ENCODE data around the gene ADCYAP1R1.

ADCYAP1R1 gene

DNA sequence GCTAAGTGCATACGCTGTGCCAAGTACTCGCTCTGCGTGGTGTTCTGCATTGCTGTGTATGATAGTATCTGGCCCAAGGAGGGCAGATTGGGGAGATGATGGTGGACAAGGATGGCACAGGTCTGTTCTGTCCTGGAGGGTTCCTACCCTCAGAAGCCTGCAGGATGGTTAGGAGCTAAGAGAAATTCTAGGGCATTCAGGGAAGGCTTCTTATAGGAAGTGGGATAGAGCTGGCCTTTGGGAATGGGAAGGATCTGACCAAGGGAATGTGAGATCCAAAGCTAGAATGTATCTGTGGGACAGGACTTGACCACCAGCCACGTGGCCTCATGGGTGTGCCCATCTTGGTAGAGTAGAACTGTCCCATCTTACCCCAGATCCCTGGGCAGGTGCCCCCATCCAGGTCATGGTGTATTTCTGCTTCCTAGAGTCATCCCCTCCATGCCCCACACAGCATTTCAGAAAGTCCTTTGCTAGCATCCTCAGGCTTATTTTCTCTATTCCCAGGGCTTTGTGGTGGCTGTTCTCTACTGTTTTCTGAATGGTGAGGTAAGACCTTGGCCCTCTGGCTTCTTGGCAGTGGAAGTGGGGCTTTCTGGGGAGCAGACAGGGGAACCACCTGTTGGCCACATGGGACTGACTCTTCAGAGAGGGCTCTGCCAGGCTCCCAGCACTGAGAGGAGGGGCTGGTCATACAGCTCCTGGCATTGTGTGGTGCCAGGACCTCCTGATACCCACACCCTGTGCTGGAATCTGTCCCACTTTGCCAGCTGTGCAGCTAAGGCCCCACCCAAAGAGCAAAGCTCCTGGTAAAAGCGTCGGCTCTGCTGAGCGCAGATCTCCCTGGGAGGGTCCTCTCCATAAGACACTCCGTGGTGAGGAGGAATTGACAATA, 52.5 kb downstream of the ADCYAP1R1 start:
- H2AFZ ChIP-seq (ENCODE audit: low read length) = no peak overlapping the region
- H3K9ac ChIP-seq (ENCODE audit: low read depth, low read length, poor library complexity, severe bottlenecking) = no peak overlapping the region
- no peaks in the 10 kb centered on the region for H4K20me1 ChIP-seq (ENCODE audit: insufficient read depth, low read length, poor library complexity, severe bottlenecking)
- H3K4me1 ChIP-seq (ENCODE audit: insufficient read depth, low read length, poor library complexity, severe bottlenecking) = no peaks in the 10 kb centered on the region
- H3K79me2 ChIP-seq (ENCODE audit: insufficient read depth, low read length) = no peaks in the 10 kb centered on the region
- H3F3A ChIP-seq (ENCODE audit: low read depth) = no peaks in the 10 kb centered on the region
- H3K9me3 ChIP-seq (ENCODE audit: insufficient read depth, low read depth, low read length) = no peaks in the 10 kb centered on the region
- no peak overlapping the region for H3K4me3 ChIP-seq (ENCODE audit: low read length, poor library complexity, severe bottlenecking)
- no peak overlapping the region for H3K4me2 ChIP-seq (ENCODE audit: low read depth, low read length, poor library complexity, severe bottlenecking)
- H3K9me2 ChIP-seq (replicated peaks; ENCODE audit: low read depth, low read length) = no peaks in the 10 kb centered on the region
- H3K36me3 ChIP-seq (ENCODE audit: insufficient read depth, low read length) = no peaks in the 10 kb centered on the region
- H3K27me3 ChIP-seq (ENCODE audit: insufficient read depth, low read length, poor library complexity, severe bottlenecking) = no peaks in the 10 kb centered on the region
- TF ChIP-seq EZH2phosphoT487 (IDR thresholded peaks at IDR 0.05; ENCODE audit: borderline replicate concordance) = no peak
- TF ChIP-seq, protein P1, sequence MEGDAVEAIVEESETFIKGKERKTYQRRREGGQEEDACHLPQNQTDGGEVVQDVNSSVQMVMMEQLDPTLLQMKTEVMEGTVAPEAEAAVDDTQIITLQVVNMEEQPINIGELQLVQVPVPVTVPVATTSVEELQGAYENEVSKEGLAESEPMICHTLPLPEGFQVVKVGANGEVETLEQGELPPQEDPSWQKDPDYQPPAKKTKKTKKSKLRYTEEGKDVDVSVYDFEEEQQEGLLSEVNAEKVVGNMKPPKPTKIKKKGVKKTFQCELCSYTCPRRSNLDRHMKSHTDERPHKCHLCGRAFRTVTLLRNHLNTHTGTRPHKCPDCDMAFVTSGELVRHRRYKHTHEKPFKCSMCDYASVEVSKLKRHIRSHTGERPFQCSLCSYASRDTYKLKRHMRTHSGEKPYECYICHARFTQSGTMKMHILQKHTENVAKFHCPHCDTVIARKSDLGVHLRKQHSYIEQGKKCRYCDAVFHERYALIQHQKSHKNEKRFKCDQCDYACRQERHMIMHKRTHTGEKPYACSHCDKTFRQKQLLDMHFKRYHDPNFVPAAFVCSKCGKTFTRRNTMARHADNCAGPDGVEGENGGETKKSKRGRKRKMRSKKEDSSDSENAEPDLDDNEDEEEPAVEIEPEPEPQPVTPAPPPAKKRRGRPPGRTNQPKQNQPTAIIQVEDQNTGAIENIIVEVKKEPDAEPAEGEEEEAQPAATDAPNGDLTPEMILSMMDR (conservative IDR thresholded peaks at IDR 0.05; ENCODE audit: low read length) = no peak

DNA sequence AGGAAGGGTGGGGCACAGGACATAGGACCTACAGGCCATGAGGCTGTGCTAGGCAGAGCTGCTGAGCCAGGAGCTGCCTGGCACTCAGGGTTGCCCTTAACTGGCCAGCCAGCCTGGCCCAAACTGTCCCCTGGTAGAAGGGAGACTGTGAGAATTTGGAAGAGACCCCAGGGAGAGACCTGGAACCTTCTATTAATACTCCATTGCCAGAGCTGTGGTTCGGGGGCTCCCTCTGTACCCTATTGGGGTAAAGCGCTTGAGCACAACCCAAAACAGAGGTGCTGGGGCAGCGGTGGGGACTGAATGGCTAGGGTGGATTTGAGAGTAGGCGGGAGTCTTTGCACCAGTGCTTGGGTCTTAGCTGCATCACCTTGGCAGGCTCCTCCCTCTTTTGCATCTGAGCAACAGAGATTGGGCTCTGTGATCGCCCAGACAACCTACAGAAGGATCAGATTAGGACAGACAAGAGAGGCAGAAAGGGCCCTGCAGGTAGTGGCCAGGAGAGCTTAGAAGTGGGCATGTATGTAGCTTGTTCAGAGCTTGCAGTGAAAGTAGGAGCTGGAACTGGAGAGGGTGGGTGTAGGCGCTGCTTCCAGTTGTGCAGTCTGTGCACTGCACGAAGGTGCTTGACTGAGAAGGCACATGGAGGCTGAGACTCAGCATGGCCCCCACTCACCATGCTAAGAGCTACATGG, 53.3 kb downstream of the ADCYAP1R1 start:
- H3K4me1 ChIP-seq (ENCODE audit: insufficient read depth, low read length, poor library complexity, severe bottlenecking) = no peaks in the 10 kb centered on the region
- no peak overlapping the region for H3K4me2 ChIP-seq (ENCODE audit: low read depth, low read length, poor library complexity, severe bottlenecking)
- no peaks in the 10 kb centered on the region for H3K79me2 ChIP-seq (ENCODE audit: insufficient read depth, low read length)
- H2AFZ ChIP-seq (ENCODE audit: low read length) = no peak overlapping the region
- no peaks in the 10 kb centered on the region for H3K36me3 ChIP-seq (ENCODE audit: insufficient read depth, low read length)
- H3K4me3 ChIP-seq (ENCODE audit: low read length, poor library complexity, severe bottlenecking) = no peak overlapping the region
- H3K9ac ChIP-seq (ENCODE audit: low read depth, low read length, poor library complexity, severe bottlenecking) = no peak overlapping the region
- no peaks in the 10 kb centered on the region for H4K20me1 ChIP-seq (ENCODE audit: insufficient read depth, low read length, poor library complexity, severe bottlenecking)
- H3K9me2 ChIP-seq (replicated peaks; ENCODE audit: low read depth, low read length) = no peaks in the 10 kb centered on the region
- TF ChIP-seq, protein P1 (conservative IDR thresholded peaks at IDR 0.05; ENCODE audit: low read length) = no peak
- no peak for TF ChIP-seq EZH2phosphoT487 (IDR thresholded peaks at IDR 0.05; ENCODE audit: borderline replicate concordance)
- H3F3A ChIP-seq (ENCODE audit: low read depth) = no peaks in the 10 kb centered on the region
- no peaks in the 10 kb centered on the region for H3K9me3 ChIP-seq (ENCODE audit: insufficient read depth, low read depth, low read length)
- H3K27me3 ChIP-seq (ENCODE audit: insufficient read depth, low read length, poor library complexity, severe bottlenecking) = no peaks in the 10 kb centered on the region

DNA sequence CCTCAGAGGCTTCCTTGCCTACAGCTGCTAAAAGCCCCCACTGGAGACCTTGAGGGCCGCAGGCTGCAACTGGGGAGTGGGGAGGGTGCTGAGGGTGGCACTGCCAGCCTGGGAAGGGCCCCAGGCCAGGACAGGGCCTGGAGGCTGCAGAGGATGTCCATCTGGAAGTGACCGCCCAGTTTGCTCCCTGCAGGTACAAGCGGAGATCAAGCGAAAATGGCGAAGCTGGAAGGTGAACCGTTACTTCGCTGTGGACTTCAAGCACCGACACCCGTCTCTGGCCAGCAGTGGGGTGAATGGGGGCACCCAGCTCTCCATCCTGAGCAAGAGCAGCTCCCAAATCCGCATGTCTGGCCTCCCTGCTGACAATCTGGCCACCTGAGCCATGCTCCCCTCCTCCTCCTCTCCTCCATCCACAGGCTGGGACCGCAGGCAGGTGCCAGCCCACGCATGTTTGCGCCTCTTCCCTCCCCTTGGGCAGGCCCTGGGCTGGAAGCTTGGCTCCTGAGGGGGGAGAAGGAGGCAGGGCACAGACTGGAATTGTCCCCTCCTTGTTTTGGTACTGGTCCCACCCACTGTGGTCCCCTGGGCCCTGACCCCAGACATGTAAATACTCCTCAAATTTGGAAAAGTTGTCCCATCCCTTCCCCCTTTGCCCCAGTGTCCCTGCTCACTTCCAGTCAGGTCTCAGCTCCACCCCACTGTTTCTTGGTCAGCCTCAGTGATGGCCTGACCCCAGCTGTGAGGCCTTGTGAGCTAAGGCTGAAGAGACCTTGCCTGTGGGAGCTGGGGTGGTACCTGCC, 54.4 kb downstream of the ADCYAP1R1 start:
- Histone ChIP-seq H3K27me3 (ENCODE audit: insufficient read depth, low read length, poor library complexity, severe bottlenecking) (no peaks in the 10 kb centered on the region), H4K20me1 (ENCODE audit: insufficient read depth, low read length, poor library complexity, severe bottlenecking) (no peaks in the 10 kb centered on the region)

More for the DNA sequence above, 54.4 kb downstream of the ADCYAP1R1 start:
- Histone ChIP-seq H3K9me3 (ENCODE audit: insufficient read depth, low read depth, low read length) (no peaks in the 10 kb centered on the region), H3K79me2 (ENCODE audit: insufficient read depth, low read length) (no peaks in the 10 kb centered on the region), H3K4me1 (ENCODE audit: insufficient read depth, low read length, poor library complexity, severe bottlenecking) (no peaks in the 10 kb centered on the region), H3F3A (ENCODE audit: low read depth) (no peaks in the 10 kb centered on the region), H3K4me3 (ENCODE audit: low read length, poor library complexity, severe bottlenecking) (no peak overlapping the region), H3K9ac (ENCODE audit: low read depth, low read length, poor library complexity, severe bottlenecking) (no peak overlapping the region), H2AFZ (ENCODE audit: low read length) (no peak overlapping the region), H3K9me2 (replicated peaks; ENCODE audit: low read depth, low read length) (no peaks in the 10 kb centered on the region), H3K4me2 (ENCODE audit: low read depth, low read length, poor library complexity, severe bottlenecking) (no peak overlapping the region), H3K36me3 (ENCODE audit: insufficient read depth, low read length) (no peaks in the 10 kb centered on the region)
- TF ChIP-seq, protein P1 (conservative IDR thresholded peaks at IDR 0.05; ENCODE audit: low read length) = no peak
- TF ChIP-seq EZH2phosphoT487 (IDR thresholded peaks at IDR 0.05; ENCODE audit: borderline replicate concordance) = no peak
